CD4-positive, alpha-beta T cell (primary cell): ENCODE results near the gene TAF4. TPM values are rescaled to one million over a fixed set of nuclear protein-coding genes. Genes with fewer than 3 reads are reported as not detected.

ENCODE experiments used
- ATAC-seq: fragments of 200-7000 bp; cut with Tn5 transposase; one replicate; pipeline ENCODE4 v1.10.0; 2022; ENCODE audit warnings: mild to moderate bottlenecking; ENCODE audit not compliant: poor library complexity
- CTCF ChIA-PET: fragments of 350-600 bp; sonication (Branson Sonifier 250); formaldehyde crosslinking; loops from one replicate; lab custom pipeline; 2021; ENCODE audit warnings: antibody characterized with exemption, inconsistent platforms; lab: Charles Lee
- POLR2A ChIA-PET: fragments of 350-600 bp; sonication (Branson Sonifier 250); formaldehyde crosslinking; loops from one replicate; lab custom pipeline; 2021; ENCODE audit warnings: antibody characterized with exemption, inconsistent platforms; lab: Charles Lee
- DNase-seq, 14 experiments: peaks; one replicate each; pipeline ENCODE4 v3.0.0-alpha.2; 2013 to 2020; ENCODE audit warnings: mixed read lengths in 2 of 14
- H3K27ac ChIP-seq, 2 donors: one replicate each; pipeline versions ENCODE4 v1.5.1 to v1.7.0; 2013; ENCODE audit warnings: low read length in 2 of 2, low read depth in 1 of 2, mild to moderate bottlenecking in 1 of 2
- H3K27me3 ChIP-seq, 2 experiments: 1 replicate in 1 of 2; 2 replicates in 1 of 2; pipeline versions ENCODE4 v1.6.1 to v1.7.0; 2013; ENCODE audit warnings: low read length in 2 of 2, control low read depth in 1 of 2, mild to moderate bottlenecking in 1 of 2, moderate library complexity in 1 of 2; ENCODE audit not compliant: insufficient read depth in 2 of 2, control insufficient read depth in 1 of 2
- H3K36me3 ChIP-seq: one replicate; pipeline ENCODE4 v1.6.1; 2013; ENCODE audit warnings: low read length, control low read depth; ENCODE audit not compliant: insufficient read depth
- H3K4me1 ChIP-seq: one replicate; pipeline ENCODE4 v1.6.1; 2013; ENCODE audit warnings: low read length, control low read depth; ENCODE audit not compliant: insufficient read depth
- H3K4me3 ChIP-seq: one replicate; pipeline ENCODE4 v1.5.1; 2013; ENCODE audit warnings: mild to moderate bottlenecking, low read length, moderate library complexity
- H3K9me3 ChIP-seq, 2 experiments: 1 replicate in 1 of 2; 2 replicates in 1 of 2; pipeline versions ENCODE4 v1.6.1 to v1.7.0; 2013; ENCODE audit warnings: low read length in 2 of 2, mild to moderate bottlenecking in 2 of 2, control low read depth in 1 of 2, moderate library complexity in 1 of 2; ENCODE audit not compliant: control insufficient read depth in 1 of 2, insufficient read depth in 1 of 2
- H3K27ac Mint-ChIP-seq: one replicate; pipeline ENCODE4 v1.8.0; 2020; ENCODE audit warnings: mixed read lengths
- H3K27me3 Mint-ChIP-seq: one replicate; pipeline ENCODE4 v1.8.0; 2021; ENCODE audit warnings: mixed read lengths
- H3K36me3 Mint-ChIP-seq: one replicate; pipeline ENCODE4 v1.8.0; 2021; ENCODE audit warnings: low read depth, mixed read lengths
- H3K4me1 Mint-ChIP-seq: one replicate; pipeline ENCODE4 v1.8.0; 2021; ENCODE audit warnings: low read depth, mixed read lengths
- H3K4me3 Mint-ChIP-seq: one replicate; pipeline ENCODE4 v1.8.0; 2020; ENCODE audit warnings: mild to moderate bottlenecking, mixed read lengths
- H3K9me3 Mint-ChIP-seq: one replicate; pipeline ENCODE4 v1.8.0; 2020; ENCODE audit warnings: mixed read lengths
- intact Hi-C, 2 experiments: fragments of 100-400 bp; cut with DNase I in 1 of 2; cut with micrococcal nuclease in 1 of 2; formaldehyde crosslinking; loops; one replicate each; pipeline versions ENCODE4 v1.15.1 to v1.9.0; 2023 to 2025; cut with DNase I, micrococcal nuclease
- total RNA-seq, 174 experiments: library from RNA in 2 of 174; stranded (reverse) in 2 of 174; gene quantifications; one replicate each; pipeline ENCODE4 v1.2.3 and lab custom pipeline; 2021 to 2026
- TF ChIP-seq, protein P1 (sequence below): fragments of 200-600 bp; IDR thresholded peaks from one replicate; pipeline ENCODE4 v1.8.0; 2022; ENCODE audit warnings: antibody characterized with exemption, mild to moderate bottlenecking

TAF4 gene
- total RNA-seq, 2 experiments from 2014 or later = 11.1 to 12.5 TPM

DNA sequence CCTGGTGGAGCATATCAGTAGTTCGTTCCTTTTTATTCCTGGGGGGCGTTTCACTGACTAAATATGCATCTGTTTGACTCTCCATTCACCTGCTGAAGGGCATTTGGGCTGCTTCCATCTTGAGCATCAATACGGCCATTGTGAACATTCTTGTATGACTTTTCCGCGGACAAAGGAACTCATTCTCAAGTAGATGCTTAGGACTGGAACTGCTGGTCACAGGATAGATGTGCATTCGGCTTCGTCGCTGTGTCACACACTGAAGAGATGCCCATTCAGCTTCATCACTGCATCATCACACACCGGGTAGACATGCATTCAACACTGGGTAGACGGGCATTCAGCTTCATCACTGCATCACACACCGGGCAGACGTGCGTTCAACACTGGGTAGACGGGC is 95.3 kb downstream of the TAF4 start:
- Histone ChIP-seq H3K9me3 (peaks cover 0 to 7% of the 10 kb centered on the region in 2 experiments), H3K4me3 (no peak overlapping the region), H3K27me3 (peaks cover 7 to 8% of the 10 kb centered on the region in 2 experiments), H3K27ac (no peak overlapping the region), H3K36me3 (peaks cover 24% of the 10 kb centered on the region), H3K4me1 (peaks cover 4% of the 10 kb centered on the region)
- no peak for ATAC-seq
- intact Hi-C loops = no loop called here
- Mint-ChIP-seq H3K4me1 (no peaks in the 10 kb centered on the region), H3K36me3 (peaks cover 34% of the 10 kb centered on the region), H3K4me3 (no peak overlapping the region), H3K27me3 (peaks cover 13% of the 10 kb centered on the region), H3K9me3 (no peaks in the 10 kb centered on the region), H3K27ac (no peak overlapping the region)
- ChIA-PET CTCF (no interaction called here), POLR2A (no interaction called here)
- TF ChIP-seq, protein P1, sequence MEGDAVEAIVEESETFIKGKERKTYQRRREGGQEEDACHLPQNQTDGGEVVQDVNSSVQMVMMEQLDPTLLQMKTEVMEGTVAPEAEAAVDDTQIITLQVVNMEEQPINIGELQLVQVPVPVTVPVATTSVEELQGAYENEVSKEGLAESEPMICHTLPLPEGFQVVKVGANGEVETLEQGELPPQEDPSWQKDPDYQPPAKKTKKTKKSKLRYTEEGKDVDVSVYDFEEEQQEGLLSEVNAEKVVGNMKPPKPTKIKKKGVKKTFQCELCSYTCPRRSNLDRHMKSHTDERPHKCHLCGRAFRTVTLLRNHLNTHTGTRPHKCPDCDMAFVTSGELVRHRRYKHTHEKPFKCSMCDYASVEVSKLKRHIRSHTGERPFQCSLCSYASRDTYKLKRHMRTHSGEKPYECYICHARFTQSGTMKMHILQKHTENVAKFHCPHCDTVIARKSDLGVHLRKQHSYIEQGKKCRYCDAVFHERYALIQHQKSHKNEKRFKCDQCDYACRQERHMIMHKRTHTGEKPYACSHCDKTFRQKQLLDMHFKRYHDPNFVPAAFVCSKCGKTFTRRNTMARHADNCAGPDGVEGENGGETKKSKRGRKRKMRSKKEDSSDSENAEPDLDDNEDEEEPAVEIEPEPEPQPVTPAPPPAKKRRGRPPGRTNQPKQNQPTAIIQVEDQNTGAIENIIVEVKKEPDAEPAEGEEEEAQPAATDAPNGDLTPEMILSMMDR = no peak
- DNase-seq = no peak

DNA sequence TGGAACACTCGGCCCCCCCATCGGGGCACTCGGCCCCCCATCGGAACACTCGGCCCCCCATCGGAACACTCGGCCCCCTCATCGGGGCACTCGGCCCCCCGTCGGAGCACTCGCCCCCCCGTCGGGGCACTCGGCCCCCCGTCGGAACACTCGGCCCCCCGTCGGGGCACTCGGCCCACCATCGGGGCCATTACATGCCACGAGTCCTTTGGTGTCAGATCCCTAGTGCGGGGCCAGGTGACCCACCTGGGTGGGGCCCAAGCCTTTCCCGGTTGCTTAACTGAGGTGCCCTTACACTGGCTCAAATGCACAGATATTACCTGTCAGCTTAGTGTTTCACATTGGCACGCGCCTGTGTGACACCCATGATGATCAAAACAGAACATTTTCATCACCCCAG is 95.9 kb downstream of the TAF4 start:
- H3K27me3 Mint-ChIP-seq = peaks cover 13% of the 10 kb centered on the region
- Histone ChIP-seq H3K36me3 (peaks cover 24% of the 10 kb centered on the region), H3K9me3 (peaks cover 0 to 12% of the 10 kb centered on the region in 2 experiments), H3K27me3 (peaks cover 8 to 12% of the 10 kb centered on the region in 2 experiments), H3K4me3 (no peak overlapping the region), H3K4me1 (peaks cover 4% of the 10 kb centered on the region), H3K27ac (no peak overlapping the region)
- TF ChIP-seq, protein P1 = no peak
- no peak overlapping the region for H3K4me3 Mint-ChIP-seq
- intact Hi-C loops = no loop called here
- CTCF ChIA-PET = no interaction called here
- no peaks in the 10 kb centered on the region for H3K4me1 Mint-ChIP-seq
- no peak for DNase-seq
- H3K9me3 Mint-ChIP-seq = no peaks in the 10 kb centered on the region
- H3K36me3 Mint-ChIP-seq = peaks cover 29% of the 10 kb centered on the region
- no peak for ATAC-seq
- H3K27ac Mint-ChIP-seq = no peak overlapping the region
- POLR2A ChIA-PET = no interaction called here

DNA sequence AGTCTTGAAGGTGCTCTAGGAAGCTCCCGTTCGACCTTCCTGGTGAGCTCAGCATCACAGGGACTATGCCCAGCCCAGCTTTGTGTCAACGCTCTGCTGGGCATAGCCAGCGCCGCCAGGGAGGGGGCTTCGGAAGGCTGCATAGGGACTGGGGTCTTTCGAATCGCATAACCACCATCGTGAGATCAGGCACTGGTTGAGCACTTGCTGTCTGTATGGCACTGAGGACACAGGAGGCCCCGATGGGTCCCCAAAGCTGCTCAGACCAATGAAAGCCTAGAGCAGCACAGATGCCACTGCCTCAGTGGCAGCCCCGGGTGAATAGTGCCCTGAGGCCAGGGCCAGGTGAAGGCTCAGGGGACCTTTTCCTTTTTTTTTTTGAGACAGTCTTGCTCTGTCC is 96.7 kb downstream of the TAF4 start:
- intact Hi-C loops = no loop called here
- TF ChIP-seq, protein P1 = no peak
- no peaks in the 10 kb centered on the region for H3K9me3 Mint-ChIP-seq
- ChIA-PET CTCF (no interaction called here), POLR2A (no interaction called here)
- DNase-seq (no peak), ATAC-seq (no peak)
- peaks cover 4% of the 10 kb centered on the region for H3K4me1 ChIP-seq
- H3K27ac ChIP-seq = no peak overlapping the region
- no peak overlapping the region for H3K27ac Mint-ChIP-seq
- H3K36me3 Mint-ChIP-seq = peaks cover 20% of the 10 kb centered on the region
- no peak overlapping the region for H3K4me3 ChIP-seq
- H3K4me3 Mint-ChIP-seq = no peak overlapping the region
- H3K4me1 Mint-ChIP-seq = no peaks in the 10 kb centered on the region
- H3K36me3 ChIP-seq = peaks cover 17% of the 10 kb centered on the region
- peaks cover 0 to 12% of the 10 kb centered on the region in 2 experiments for H3K9me3 ChIP-seq
- H3K27me3 Mint-ChIP-seq = peaks cover 21% of the 10 kb centered on the region
- H3K27me3 ChIP-seq = peaks cover 8 to 13% of the 10 kb centered on the region in 2 experiments
